K562 (cell line): Measurements from ENCODE around the gene AIFM3. TPM values are rescaled to one million over a fixed set of nuclear protein-coding genes. Genes with fewer than 3 reads are reported as not detected.

ENCODE experiments used
- ATF7 ChIP-seq: fragments of 450-650 bp; IDR thresholded peaks from 2 replicates; pipeline ENCODE4 v1.7.1; 2014; ENCODE audit warnings: mild to moderate bottlenecking, moderate library complexity
- HDAC1 ChIP-seq, 2 experiments: fragments of 450-650 bp; IDR thresholded peaks; 2 replicates each; pipeline ENCODE4 v1.6.1; 2016 to 2017; ENCODE audit warnings: inconsistent platforms in 1 of 2, mild to moderate bottlenecking in 1 of 2, moderate library complexity in 1 of 2
- JUN ChIP-seq, 2 experiments: sonication (generic) in 1 of 2; formaldehyde crosslinking in 1 of 2; IDR thresholded peaks; 2 replicates each; pipeline versions ENCODE4 v1.6.1 to v1.8.0; 2012 to 2022; ENCODE audit warnings: borderline replicate concordance in 2 of 2, mild to moderate bottlenecking in 2 of 2, improper control_type of control experiment in 1 of 2, low read depth in 1 of 2, low read length in 1 of 2, missing genetic modification reagents in 1 of 2
- KAT8 ChIP-seq: fragments of 450-650 bp; IDR thresholded peaks from 2 replicates; pipeline ENCODE4 v1.6.1; 2016; ENCODE audit warnings: low read depth, mild to moderate bottlenecking
- MCM2 ChIP-seq: fragments of 450-650 bp; IDR thresholded peaks from 2 replicates; pipeline ENCODE4 v1.6.1; 2017; ENCODE audit warnings: low read depth, mild to moderate bottlenecking
- NFRKB ChIP-seq: fragments of 450-650 bp; IDR thresholded peaks from 2 replicates; pipeline ENCODE4 v1.6.1; 2016; ENCODE audit warnings: low read depth
- NR4A1 ChIP-seq, 2 experiments: fragments of 250-450 bp in 1 of 2; fragments of 450-650 bp in 1 of 2; sonication (Bioruptor Pico) in 1 of 2; IDR thresholded peaks; 2 replicates each; pipeline versions ENCODE4 v1.4.0 to v1.6.1; 2016 to 2020; ENCODE audit warnings: mild to moderate bottlenecking in 2 of 2, missing compliant biosample characterization in 1 of 2, missing genetic modification characterization in 1 of 2, moderate library complexity in 1 of 2
- PML ChIP-seq: IDR thresholded peaks from 2 replicates; pipeline ENCODE4 v1.6.1; 2012; ENCODE audit warnings: low read length, inconsistent platforms
- POLR2G ChIP-seq: fragments of 200-400 bp; formaldehyde crosslinking; IDR thresholded peaks from 2 replicates; pipeline ENCODE4 v1.6.1; 2017; ENCODE audit warnings: low read depth, mild to moderate bottlenecking, antibody characterized with exemption, low read length, moderate library complexity
- PRPF4 ChIP-seq: fragments of 200-400 bp; formaldehyde crosslinking; IDR thresholded peaks from one replicate; pipeline ENCODE4 v1.6.1; 2017; ENCODE audit warnings: low read length, low read depth, mild to moderate bottlenecking; ENCODE audit not compliant: insufficient read depth, poor library complexity, severe bottlenecking
- TAF1 ChIP-seq: IDR thresholded peaks from 2 replicates; pipeline ENCODE4 v1.6.1; 2011; ENCODE audit warnings: mild to moderate bottlenecking, low read length, moderate library complexity; ENCODE audit not compliant: insufficient read depth, control insufficient read depth, severe bottlenecking; ENCODE audit errors: extremely low read depth
- TRIM28 ChIP-seq: fragments of 450-650 bp; IDR thresholded peaks from 2 replicates; pipeline ENCODE4 v1.6.1; 2017
- ZNF668 ChIP-seq: fragments of 250-450 bp; sonication (Bioruptor Pico); IDR thresholded peaks from 2 replicates; pipeline ENCODE4 v1.8.0; 2022; ENCODE audit warnings: mild to moderate bottlenecking, inconsistent platforms
- ZNF780A ChIP-seq: fragments of 250-450 bp; sonication (Bioruptor Pico); IDR thresholded peaks from 2 replicates; pipeline ENCODE4 v1.5.0; 2021; ENCODE audit warnings: mild to moderate bottlenecking
- polyA plus RNA-seq, 8 experiments: library from polyadenylated mRNA; depleted of rRNA in 4 of 8; stranded (reverse) in 5 of 8; unstranded in 3 of 8; fragments of >200 nt; fragmentation: Nextera tagmentation in 2 of 8; fragmentation: Illumina TruSeq in 1 of 8; extraction: Ambion mirVana in 2 of 8; extraction: Trizol in 1 of 8; gene quantifications; 2 replicates each; pipeline versions ENCODE4 v1.2.1 to v1.2.3, GENCODE V29; 2011 to 2014; ENCODE audit warnings: inconsistent platforms in 1 of 8, missing spikeins in 1 of 8
- total RNA-seq, 7 experiments: library from RNA; depleted of rRNA in 6 of 7; stranded (reverse); fragments of >200 nt in 6 of 7; fragmentation: Illumina TruSeq in 2 of 7; extraction: Trizol in 2 of 7; gene quantifications; 2 replicates each; pipeline versions ENCODE4 v1.2.1 to v1.2.3, GENCODE V29; 2011 to 2021; ENCODE audit warnings: low replicate concordance in 1 of 7
- TF ChIP-seq, protein P1 (sequence below), 2 experiments: fragments of 450-650 bp; IDR thresholded peaks; 2 replicates each; pipeline ENCODE4 v1.6.1; 2016; ENCODE audit warnings: mild to moderate bottlenecking in 2 of 2, borderline replicate concordance in 1 of 2, low read depth in 1 of 2, moderate library complexity in 1 of 2
- TF ChIP-seq, protein P2 (sequence below): fragments of 450-650 bp; IDR thresholded peaks from 2 replicates; pipeline ENCODE4 v1.6.1; 2016; ENCODE audit warnings: antibody characterized with exemption
- TF ChIP-seq, protein P3 (sequence below): fragments of 450-650 bp; formaldehyde crosslinking; IDR thresholded peaks from 2 replicates; pipeline ENCODE4 v1.4.0; 2020; ENCODE audit warnings: mild to moderate bottlenecking, moderate library complexity

AIFM3 gene
- total and polyA plus RNA-seq, 9 of the 15 experiments (the other 6 are each of a cell fraction or from before 2014, with no cell fraction given) = 0.03 to 0.20 (median 0.07) TPM; not detected in 1

DNA sequence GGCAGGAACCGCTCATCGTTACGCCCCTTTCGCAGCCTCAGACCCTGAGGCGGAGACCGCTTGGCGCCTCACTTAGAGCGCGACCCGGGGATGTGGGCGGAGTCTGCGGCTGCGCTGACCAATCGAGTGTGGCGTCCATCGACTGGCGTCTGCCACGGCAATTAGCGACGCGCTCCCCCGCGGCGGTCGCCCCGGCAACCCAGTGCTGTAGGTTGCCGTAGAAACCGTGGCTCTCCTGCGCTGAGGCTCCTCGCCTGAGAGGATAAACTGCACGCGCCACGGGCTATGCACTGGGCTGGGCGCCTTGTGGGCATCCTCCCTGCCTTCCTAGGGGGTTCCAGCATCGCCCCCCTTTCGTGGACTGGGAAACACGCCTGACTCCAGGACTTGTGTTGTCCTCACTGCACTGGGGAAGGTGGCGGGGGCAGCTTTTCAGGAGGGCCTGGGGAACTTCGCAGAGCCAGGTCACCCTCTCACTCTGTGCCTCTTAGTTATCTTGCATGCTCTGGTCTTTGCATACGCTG, 47.2 kb downstream of the AIFM3 start (continued):
- TF ChIP-seq NR4A1 (CRISPR knock-in tag; IDR thresholded peaks at IDR 0.05) = peak; percentile 98
- peak; percentile 85; the same call in 1 of the 2 replicates for TF ChIP-seq NR4A1 (tag; IDR thresholded peaks at IDR 0.05)
- TF ChIP-seq, protein P1, sequence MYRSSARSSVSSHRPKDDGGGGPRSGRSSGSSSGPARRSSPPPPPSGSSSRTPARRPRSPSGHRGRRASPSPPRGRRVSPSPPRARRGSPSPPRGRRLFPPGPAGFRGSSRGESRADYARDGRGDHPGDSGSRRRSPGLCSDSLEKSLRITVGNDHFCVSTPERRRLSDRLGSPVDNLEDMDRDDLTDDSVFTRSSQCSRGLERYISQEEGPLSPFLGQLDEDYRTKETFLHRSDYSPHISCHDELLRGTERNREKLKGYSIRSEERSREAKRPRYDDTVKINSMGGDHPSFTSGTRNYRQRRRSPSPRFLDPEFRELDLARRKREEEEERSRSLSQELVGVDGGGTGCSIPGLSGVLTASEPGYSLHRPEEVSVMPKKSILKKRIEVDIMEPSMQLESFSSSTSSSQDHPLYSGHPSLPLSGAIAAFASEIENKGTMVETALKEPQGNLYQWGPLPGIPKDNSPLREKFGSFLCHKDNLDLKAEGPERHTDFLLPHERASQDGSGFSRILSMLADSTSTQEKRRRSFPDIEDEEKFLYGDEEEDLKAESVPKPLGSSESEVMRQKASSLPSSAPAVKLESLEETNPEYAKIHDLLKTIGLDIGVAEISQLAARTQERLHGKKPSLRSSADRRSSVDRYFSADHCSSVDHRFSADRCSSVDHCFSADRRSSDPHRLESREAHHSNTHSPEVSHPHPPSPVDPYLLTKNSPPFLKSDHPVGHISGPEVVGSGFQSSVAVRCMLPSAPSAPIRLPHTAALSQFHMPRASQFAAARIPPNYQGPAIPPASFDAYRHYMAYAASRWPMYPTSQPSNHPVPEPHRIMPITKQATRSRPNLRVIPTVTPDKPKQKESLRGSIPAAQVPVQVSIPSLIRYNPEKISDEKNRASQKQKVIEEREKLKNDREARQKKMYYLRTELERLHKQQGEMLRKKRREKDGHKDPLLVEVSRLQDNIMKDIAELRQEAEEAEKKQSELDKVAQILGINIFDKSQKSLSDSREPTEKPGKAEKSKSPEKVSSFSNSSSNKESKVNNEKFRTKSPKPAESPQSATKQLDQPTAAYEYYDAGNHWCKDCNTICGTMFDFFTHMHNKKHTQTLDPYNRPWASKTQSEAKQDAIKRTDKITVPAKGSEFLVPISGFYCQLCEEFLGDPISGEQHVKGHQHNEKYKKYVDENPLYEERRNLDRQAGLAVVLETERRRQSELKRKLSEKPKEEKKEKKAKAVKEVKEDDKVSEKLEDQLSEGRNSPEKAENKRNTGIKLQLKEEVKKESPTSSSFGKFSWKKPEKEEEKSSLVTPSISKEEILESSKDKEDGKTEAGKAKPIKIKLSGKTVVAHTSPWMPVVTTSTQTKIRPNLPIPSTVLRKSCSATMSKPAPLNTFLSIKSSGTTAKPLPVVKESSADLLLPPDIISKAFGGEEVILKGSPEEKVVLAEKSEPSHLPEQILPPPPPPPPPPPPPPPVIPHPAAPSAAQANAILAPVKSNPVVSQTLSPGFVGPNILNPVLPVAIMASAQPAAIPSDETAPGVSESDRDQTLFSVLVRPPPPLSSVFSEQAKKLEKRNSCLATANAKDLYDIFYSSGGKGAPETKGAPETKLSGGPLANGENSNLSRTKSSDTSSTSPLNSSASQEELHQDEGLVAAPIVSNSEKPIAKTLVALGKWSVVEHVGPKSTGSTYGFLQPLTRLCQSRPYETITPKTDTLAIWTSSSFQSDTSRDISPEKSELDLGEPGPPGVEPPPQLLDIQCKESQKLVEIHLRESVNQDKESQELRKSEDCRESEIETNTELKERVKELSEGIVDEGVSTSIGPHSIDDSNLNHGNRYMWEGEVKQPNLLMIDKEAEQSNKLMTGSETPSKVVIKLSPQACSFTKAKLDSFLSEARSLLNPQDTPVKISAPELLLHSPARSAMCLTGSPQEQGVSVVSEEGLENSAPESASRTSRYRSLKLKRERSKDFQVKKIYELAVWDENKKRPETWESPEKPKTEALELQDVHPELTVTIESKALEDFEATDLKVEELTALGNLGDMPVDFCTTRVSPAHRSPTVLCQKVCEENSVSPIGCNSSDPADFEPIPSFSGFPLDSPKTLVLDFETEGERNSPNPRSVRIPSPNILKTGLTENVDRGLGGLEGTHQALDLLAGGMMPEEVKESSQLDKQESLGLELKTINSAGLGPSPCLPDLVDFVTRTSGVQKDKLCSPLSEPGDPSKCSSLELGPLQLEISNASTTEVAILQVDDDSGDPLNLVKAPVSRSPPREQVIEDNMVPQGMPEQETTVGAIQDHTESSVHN (IDR thresholded peaks at IDR 0.05; ENCODE audit: borderline replicate concordance in 1 of 2, low read depth in 1 of 2) = no peak
- no peak for TF ChIP-seq HDAC1 (IDR thresholded peaks at IDR 0.05)
- no peak for TF ChIP-seq NFRKB
- no peak for TF ChIP-seq ZNF780A (CRISPR knock-in tag)
- TF ChIP-seq JUN (IDR thresholded peaks at IDR 0.05; ENCODE audit: borderline replicate concordance, low read depth, low read length) = 0 out of 2 replicates have a peak, but pooled peaks have one; percentile 30
- no peak for TF ChIP-seq JUN (CRISPR knock-in tag; IDR thresholded peaks at IDR 0.05; ENCODE audit: borderline replicate concordance)
- TF ChIP-seq, protein P2, sequence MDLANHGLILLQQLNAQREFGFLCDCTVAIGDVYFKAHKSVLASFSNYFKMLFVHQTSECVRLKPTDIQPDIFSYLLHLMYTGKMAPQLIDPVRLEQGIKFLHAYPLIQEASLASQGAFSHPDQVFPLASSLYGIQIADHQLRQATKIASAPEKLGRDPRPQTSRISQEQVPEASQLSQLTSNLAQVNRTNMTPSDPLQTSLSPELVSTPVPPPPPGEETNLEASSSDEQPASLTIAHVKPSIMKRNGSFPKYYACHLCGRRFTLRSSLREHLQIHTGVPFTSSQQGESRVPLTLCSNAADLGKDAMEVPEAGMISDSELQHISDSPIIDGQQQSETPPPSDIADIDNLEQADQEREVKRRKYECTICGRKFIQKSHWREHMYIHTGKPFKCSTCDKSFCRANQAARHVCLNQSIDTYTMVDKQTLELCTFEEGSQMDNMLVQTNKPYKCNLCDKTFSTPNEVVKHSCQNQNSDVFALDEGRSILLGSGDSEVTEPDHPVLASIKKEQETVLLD = no peak
- no peak for TF ChIP-seq KAT8
- no peak for TF ChIP-seq POLR2G
- TF ChIP-seq TRIM28 = no peak
- no peak for TF ChIP-seq ZNF668
- no peak for TF ChIP-seq PML
- TF ChIP-seq ATF7 = no peak
- TF ChIP-seq, protein P3, sequence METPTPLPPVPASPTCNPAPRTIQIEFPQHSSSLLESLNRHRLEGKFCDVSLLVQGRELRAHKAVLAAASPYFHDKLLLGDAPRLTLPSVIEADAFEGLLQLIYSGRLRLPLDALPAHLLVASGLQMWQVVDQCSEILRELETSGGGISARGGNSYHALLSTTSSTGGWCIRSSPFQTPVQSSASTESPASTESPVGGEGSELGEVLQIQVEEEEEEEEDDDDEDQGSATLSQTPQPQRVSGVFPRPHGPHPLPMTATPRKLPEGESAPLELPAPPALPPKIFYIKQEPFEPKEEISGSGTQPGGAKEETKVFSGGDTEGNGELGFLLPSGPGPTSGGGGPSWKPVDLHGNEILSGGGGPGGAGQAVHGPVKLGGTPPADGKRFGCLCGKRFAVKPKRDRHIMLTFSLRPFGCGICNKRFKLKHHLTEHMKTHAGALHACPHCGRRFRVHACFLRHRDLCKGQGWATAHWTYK (CRISPR knock-in tag) = peak; percentile 91
- TF ChIP-seq MCM2 = no peak
- TF ChIP-seq PRPF4 = no peak
- TF ChIP-seq TAF1 = no peak
